Caco-2 (cell line): ENCODE measurements around the gene SLC35G3. TPM values are rescaled to one million over a fixed set of nuclear protein-coding genes. Genes with fewer than 3 reads are reported as not detected.
"Not testable (repeated sequence)": the region's sequence is repeated elsewhere in the genome, so short reads cannot be mapped to it uniquely, and the experiment has no call there.

Source experiments
- BruUV-seq: library from RNA; stranded (reverse); fragments of 400-500 nt; replicated peaks from 2 replicates; lab custom pipeline; 2021; lab: Mats Ljungman, UMichigan
- CTCF ChIA-PET: fragments of 300-600 bp; sonication (Branson Sonifier 250); formaldehyde crosslinking; loops from one replicate; lab custom pipeline; 2022; ENCODE audit warnings: antibody characterized with exemption; lab: Charles Lee
- POLR2A ChIA-PET: fragments of 300-600 bp; sonication (Branson Sonifier 250); formaldehyde crosslinking; loops from one replicate; lab custom pipeline; 2022; ENCODE audit warnings: antibody characterized with exemption; lab: Charles Lee
- DNase-seq, 2 experiments: peaks; one replicate each; pipeline versions ENCODE4 v3.0.0 to v3.0.0-alpha.2; 2020 to 2022
- H3K27me3 ChIP-seq: replicated peaks from 2 replicates; pipeline ENCODE4 v1.6.0; 2011; ENCODE audit warnings: low read length; ENCODE audit not compliant: control insufficient read depth, insufficient read depth
- H3K36me3 ChIP-seq: 2 replicates; pipeline ENCODE4 v1.5.1; 2011; ENCODE audit warnings: low read length; ENCODE audit not compliant: control insufficient read depth, insufficient read depth
- H3K4me1 ChIP-seq: fragments of 250-450 bp; sonication (Bioruptor Pico); 2 replicates; pipeline ENCODE4 v1.5.1; 2020; ENCODE audit warnings: mild to moderate bottlenecking
- H3K4me3 ChIP-seq: 2 replicates; pipeline ENCODE4 v1.5.1; 2011; ENCODE audit warnings: low read depth, mild to moderate bottlenecking, control low read depth, low read length
- H3K9me3 ChIP-seq: fragments of 250-450 bp; sonication (Bioruptor Pico); 2 replicates; pipeline ENCODE4 v1.5.1; 2020; ENCODE audit warnings: mild to moderate bottlenecking, moderate library complexity
- H3K27ac Mint-ChIP-seq: one replicate; pipeline ENCODE4 v1.8.0; 2022; ENCODE audit warnings: mixed read lengths; ENCODE audit not compliant: unreplicated experiment
- H3K27me3 Mint-ChIP-seq: one replicate; pipeline ENCODE4 v1.8.0; 2022; ENCODE audit warnings: mixed read lengths; ENCODE audit not compliant: insufficient read depth, unreplicated experiment
- H3K36me3 Mint-ChIP-seq: one replicate; pipeline ENCODE4 v1.8.0; 2022; ENCODE audit warnings: mild to moderate bottlenecking, mixed read lengths; ENCODE audit not compliant: insufficient read depth, unreplicated experiment
- H3K4me1 Mint-ChIP-seq: one replicate; pipeline ENCODE4 v1.8.0; 2022; ENCODE audit warnings: low read depth, mixed read lengths; ENCODE audit not compliant: unreplicated experiment
- H3K4me3 Mint-ChIP-seq: one replicate; pipeline ENCODE4 v1.8.0; 2022; ENCODE audit warnings: mild to moderate bottlenecking, moderate library complexity, mixed read lengths; ENCODE audit not compliant: unreplicated experiment
- H3K9me3 Mint-ChIP-seq: one replicate; pipeline ENCODE4 v1.8.0; 2022; ENCODE audit warnings: mixed read lengths; ENCODE audit not compliant: unreplicated experiment
- CTCF ChIP-seq, 2 experiments: fragments of 200-600 bp in 1 of 2; IDR thresholded peaks; 1 replicate in 1 of 2; 2 replicates in 1 of 2; pipeline versions ENCODE4 v1.5.1 to v1.8.0; 2011 to 2022; ENCODE audit warnings: antibody characterized with exemption in 1 of 2, control low read depth in 1 of 2, inconsistent platforms in 1 of 2, low read depth in 1 of 2, low read length in 1 of 2, mild to moderate bottlenecking in 1 of 2, moderate library complexity in 1 of 2; ENCODE audit not compliant: insufficient read depth in 1 of 2, severe bottlenecking in 1 of 2, unreplicated experiment in 1 of 2
- intact Hi-C: fragments of 100-400 bp; cut with micrococcal nuclease; formaldehyde crosslinking; loops from one replicate; pipeline ENCODE4 v1.10.0; 2022; ENCODE audit not compliant: unreplicated experiment
- total RNA-seq: library from RNA; stranded (reverse); gene quantifications from 2 replicates; pipeline ENCODE4 v1.2.3, GENCODE V29; 2022

Gene SLC35G3
- total RNA-seq, 1 experiment from 2014 or later: not detected

DNA sequence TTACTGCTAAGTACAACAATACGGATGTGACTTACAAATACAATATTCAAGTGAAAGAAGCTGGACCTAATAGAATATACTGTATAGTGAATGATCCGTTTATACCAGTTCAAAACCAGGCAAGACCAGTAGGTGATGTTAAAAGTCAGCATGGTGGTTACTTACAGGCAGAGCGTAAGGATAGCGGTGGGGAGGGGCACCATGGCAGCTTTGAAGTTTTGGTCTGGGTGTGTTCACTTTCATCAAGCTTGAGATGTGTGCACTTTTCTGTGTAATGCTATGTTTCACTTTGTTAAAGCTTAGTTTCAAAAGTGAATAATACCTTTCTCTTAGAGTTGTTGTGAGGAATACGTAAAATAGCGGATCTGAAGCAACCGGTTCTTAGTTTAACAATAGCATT is 16.5 kb upstream of the SLC35G3 start:
- no peak for DNase-seq
- no peak for TF ChIP-seq CTCF (IDR thresholded peaks at IDR 0.05; ENCODE audit: insufficient read depth in 1 of 2, low read depth in 1 of 2, low read length in 1 of 2, severe bottlenecking in 1 of 2, unreplicated experiment in 1 of 2)
- H3K4me1 Mint-ChIP-seq: no peaks in the 10 kb centered on the region
- no peaks in the 10 kb centered on the region for H3K36me3 Mint-ChIP-seq
- H3K9me3 Mint-ChIP-seq: no peaks in the 10 kb centered on the region
- ChIA-PET POLR2A (no interaction called here), CTCF (no interaction called here)
- BruUV-seq: no TSS peak
- H3K4me3 ChIP-seq: no peak overlapping the region
- H3K27ac Mint-ChIP-seq: no peak overlapping the region
- H3K4me1 ChIP-seq: no peaks in the 10 kb centered on the region
- H3K27me3 Mint-ChIP-seq: peaks cover 21% of the 10 kb centered on the region
- no peaks in the 10 kb centered on the region for H3K36me3 ChIP-seq
- intact Hi-C loops: no loop called here
- H3K27me3 ChIP-seq: no peaks in the 10 kb centered on the region; the same call in none of the 2 replicates
- no peak overlapping the region for H3K4me3 Mint-ChIP-seq
- no peaks in the 10 kb centered on the region; the same call in 1 of the 2 replicates for H3K9me3 ChIP-seq

DNA sequence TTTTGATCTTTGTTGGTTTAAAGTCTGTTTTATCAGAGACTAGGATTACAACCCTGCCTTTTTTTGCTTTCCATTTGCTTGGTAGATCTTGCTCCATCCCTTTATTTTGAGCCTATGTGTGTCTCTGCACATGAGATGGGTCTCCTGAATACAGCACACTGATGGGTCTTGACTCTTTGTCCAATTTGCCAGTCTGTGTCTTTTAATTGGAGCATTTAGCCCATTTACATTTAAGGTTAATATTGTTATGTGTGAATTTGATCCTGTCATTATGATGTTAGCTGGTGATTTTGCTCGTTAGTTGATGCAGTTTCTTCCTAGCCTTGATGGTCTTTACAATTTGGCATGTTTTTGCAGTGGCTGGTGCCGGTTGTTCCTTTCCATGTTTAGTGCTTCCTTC is 8.4 kb upstream of the SLC35G3 start:
- H3K27ac Mint-ChIP-seq, H3K4me1 Mint-ChIP-seq, H3K4me3 Mint-ChIP-seq, BruUV-seq, H3K36me3 ChIP-seq, H3K4me3 ChIP-seq, CTCF ChIA-PET, DNase-seq, intact Hi-C loops, H3K27me3 ChIP-seq, POLR2A ChIA-PET, H3K4me1 ChIP-seq, H3K36me3 Mint-ChIP-seq: not testable (repeated sequence)
- H3K9me3 ChIP-seq: peaks cover 12% of the 10 kb centered on the region
- Mint-ChIP-seq H3K9me3 (peaks cover 30% of the 10 kb centered on the region), H3K27me3 (peaks cover 13% of the 10 kb centered on the region)

- POLR2A ChIA-PET, H3K4me3 Mint-ChIP-seq, CTCF ChIA-PET, H3K36me3 ChIP-seq, H3K9me3 ChIP-seq, H3K4me3 ChIP-seq, BruUV-seq, H3K27me3 ChIP-seq, H3K27me3 Mint-ChIP-seq, intact Hi-C loops, H3K4me1 ChIP-seq, DNase-seq, H3K27ac Mint-ChIP-seq, H3K36me3 Mint-ChIP-seq, H3K4me1 Mint-ChIP-seq: not testable (repeated sequence)
- H3K9me3 Mint-ChIP-seq: peaks cover 23% of the 10 kb centered on the region
These were observed 869 bp upstream of the SLC35G3 start for GRCh38 chr17:35195062-35195461.

GRCh38 chr17:35192708-35193107 is 1.5 kb downstream of the SLC35G3 start:
- peaks cover 7% of the 10 kb centered on the region for H3K27me3 Mint-ChIP-seq
- intact Hi-C loops: no loop called here
- no peaks in the 10 kb centered on the region for H3K4me1 Mint-ChIP-seq
- DNase-seq: no peak
- no peak overlapping the region for H3K4me3 ChIP-seq
- H3K4me1 ChIP-seq: no peaks in the 10 kb centered on the region
- H3K36me3 ChIP-seq: no peaks in the 10 kb centered on the region
- no peaks in the 10 kb centered on the region for H3K36me3 Mint-ChIP-seq
- peaks cover 18% of the 10 kb centered on the region for H3K9me3 Mint-ChIP-seq
- no peak for TF ChIP-seq CTCF (IDR thresholded peaks at IDR 0.05; ENCODE audit: insufficient read depth in 1 of 2, low read depth in 1 of 2, low read length in 1 of 2, severe bottlenecking in 1 of 2, unreplicated experiment in 1 of 2)
- no peak overlapping the region for H3K4me3 Mint-ChIP-seq
- H3K9me3 ChIP-seq: no peaks in the 10 kb centered on the region
- POLR2A ChIA-PET: no interaction called here
- no peaks in the 10 kb centered on the region for H3K27me3 ChIP-seq
- no peak overlapping the region for H3K27ac Mint-ChIP-seq
- BruUV-seq: no TSS peak
- CTCF ChIA-PET: no interaction called here
